NCI-H1930 (cell line): Measurements from ENCODE around the gene SNORC.
"Not testable (repeated sequence)": the region's sequence is repeated elsewhere in the genome, so short reads cannot be mapped to it uniquely, and the experiment has no call there.

Experiments
- DNase-seq, 2 experiments: peaks; one replicate each; lab custom pipeline; 2025; lab: John Stamatoyannopoulos, UW

SNORC gene

DNA sequence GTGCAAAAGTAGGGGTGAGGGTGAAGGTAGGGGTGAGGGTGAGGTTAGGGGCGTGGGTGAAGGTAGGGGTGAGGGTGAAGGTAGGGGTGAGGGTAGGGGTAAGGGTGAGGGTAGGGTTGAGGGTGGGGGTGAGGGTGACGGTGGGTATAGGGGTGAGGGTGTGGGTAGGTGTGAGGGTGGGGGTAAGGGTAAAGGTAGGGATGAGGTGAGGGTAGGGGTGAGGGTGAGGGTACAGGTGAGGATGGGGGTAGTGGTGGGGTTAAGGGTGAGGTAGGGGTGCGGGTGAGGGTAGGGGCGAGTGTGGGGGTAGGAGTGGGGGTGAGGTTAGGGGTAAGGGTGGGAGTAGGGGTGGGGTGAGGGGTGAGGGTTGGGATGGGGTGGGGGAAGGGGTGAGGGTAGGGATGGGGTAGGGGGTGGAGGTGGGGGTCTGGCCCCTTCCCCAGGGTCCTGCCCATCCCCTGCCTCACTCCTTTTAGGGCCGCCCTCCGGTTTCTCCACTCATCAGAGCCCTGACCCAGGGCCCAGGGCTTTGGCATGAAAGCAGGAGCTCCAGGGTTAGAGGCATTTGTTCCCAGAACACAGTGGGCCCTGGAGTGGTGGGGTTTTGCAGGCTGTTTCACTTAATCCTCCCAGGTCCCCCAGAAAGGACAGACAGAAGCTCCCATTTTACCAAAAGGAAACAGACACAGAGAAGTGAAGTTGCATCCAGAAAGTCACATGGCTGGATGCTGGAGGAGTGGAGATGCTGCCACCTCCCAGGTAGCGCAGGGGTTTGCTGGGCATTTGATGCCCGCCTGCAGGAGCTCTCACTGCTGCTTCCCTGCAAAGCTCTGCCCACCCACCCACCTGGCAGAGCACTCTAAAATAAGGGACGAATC lies 26.9 kb downstream of the SNORC start:
- DNase-seq: no peak

DNA sequence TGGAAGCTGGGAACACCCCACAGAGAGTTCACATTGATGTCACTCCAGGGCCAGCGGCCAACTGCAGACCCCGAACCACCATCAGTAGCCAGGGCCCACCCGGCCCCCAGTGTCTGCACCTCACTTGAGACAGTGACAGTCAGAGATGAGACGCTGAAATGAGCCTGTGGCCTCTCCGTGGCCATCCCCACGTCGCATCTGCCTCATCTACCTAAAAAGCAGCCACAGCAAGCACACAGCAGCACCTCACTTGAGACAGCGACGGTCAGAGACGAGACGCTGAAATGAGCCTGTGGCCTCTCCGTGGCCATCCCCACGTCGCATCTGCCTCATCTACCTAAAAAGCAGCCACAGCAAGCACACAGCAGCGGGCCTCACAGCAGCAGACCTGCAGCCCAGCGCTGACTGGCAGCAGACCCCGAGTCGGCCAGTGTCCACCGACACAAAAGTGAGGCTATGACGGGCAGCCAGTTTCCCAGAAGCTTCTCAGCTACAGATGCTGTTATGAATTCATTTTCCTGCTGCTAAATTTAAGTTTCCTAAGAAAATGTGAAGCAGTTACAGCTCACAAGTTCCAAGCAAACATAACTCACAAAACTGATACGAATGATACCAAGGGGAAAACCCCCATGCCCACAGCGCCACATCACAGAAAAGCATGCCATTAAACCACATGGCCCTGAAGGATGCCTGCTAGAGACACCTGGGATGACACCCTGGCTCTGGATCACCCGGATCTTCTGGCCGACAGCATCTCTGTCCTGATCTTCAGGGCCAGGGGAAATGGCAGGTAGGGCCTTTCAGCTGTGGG lies 27.7 kb downstream of the SNORC start:
- DNase-seq: no peak

DNA sequence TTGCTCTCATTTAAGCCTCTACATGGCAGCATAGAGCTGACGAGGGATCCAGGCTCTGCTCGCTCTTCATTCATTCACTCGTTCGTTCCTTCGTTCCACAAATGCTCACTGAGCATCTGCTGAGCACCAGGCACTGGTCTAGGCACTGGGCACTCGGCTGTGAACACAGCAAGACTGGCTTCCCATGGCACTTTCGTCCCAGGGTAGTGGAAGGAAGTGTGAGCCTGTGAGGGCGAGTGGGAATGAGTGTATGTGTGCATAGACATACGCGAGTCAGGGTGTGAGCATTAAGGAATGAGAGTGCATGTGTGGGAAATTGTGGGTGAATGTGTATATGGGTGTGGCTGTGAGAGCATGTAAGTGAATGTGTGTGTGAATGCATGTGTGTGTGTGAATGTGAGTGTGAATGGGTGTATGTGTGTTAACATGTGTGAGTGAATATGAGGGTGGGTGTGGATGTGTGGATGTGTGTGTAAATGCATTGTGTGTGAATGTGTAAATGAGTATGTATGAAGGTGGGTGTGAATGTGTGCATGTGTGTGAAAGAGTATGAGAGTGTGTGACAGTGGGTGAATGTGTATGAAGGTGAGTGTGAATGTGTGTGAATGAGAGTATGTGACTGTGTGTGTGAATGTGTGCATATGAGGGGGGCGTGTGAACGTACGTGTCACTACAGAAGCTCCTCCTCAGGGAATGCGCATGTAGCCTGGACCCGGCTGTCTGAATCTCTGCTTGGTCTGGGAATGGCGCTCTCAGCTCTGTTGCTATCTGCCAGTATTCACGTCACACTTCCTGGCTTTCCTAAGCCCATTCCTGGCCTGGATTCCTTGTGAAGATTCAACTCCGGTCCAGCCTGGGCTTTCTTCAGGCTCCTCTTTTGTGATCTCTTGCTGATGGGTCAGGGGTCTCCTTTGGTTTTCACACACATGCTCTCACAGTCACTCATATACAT lies 28.8 kb downstream of the SNORC start:
- DNase-seq: no peak

DNA sequence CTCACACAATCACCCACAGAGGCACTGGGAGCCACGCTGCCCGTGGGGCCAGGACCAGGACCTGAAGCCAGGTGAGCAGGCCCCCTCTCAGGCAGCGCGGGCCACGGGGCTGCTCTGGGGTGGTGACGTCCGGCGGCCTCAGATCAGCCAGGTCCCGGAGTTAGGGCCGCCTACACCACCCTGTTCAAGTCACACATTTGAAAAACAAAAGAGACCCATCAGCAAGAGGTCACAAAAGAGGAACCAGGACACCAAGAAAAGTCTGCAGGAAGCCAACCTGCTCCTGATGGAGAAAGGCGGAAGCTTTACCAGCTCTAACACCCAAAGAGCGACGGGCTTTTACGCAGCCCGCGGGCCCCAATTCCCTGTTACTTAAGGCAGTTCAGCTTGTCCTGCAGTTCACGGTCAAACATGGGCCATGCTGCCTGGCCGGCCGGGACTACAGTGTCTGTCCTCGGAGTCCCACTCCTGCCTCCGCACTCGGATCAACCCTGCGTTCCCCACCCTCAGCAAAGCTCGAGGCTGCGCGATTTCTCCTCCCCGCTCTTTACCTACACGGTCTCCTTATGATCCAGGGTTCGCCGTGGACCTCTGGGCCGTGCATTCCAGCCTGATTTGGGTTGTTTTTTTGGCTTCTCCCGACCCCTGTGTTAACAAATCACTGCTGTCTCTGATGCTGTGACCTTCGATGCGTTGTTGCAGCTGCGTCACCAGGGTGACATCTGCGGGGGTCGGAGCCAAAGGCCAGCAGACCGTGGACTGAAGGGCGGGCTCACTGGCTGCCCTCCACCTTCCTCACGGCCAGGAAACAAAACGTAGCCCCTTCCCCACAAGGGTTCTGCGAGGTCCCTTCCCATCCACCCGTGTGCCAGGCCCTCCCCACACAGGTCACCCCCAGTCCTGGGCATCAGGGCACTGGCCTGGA lies 31.0 kb downstream of the SNORC start:
- no peak for DNase-seq

DNA sequence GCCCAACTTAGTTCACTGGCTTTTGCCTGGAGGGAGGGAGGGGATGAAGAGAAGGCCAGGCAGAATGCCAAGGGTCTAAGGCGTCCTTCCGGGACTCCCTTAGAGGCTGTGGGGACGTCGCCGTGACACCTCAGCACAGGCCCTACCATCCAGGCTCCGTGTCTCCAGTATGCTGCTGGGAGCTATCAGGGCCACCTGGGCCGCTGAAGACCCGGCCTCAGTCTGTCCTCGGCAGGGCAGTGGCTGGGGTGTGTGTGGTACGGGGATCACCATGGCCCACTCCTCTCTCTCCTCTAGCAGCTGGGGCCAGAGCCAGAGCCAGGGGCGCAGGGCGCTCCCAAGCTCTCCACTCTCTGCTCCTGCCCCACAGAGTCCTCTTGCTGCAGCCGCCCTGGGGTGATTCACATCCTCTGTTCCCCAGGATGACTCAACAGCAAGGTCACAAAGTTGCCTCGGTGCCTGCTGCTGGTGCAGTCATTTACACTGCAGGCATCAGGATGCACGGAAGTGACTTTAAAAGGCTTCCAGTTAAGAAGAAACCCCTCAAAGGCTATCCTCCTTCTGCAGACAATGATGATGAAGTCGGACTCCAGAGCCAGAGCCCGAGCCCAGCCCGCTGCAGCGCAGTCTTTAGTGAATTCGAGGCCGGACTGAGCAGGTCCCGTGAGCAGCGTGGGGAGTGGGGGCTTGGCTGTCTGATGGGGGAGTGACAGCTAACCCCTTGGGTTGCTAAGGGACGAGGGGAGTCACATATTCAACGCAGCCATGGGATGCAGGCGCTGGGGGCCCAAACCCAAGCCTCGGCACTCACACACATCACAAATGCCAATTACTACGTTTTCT lies 31.9 kb downstream of the SNORC start:
- no peak for DNase-seq

DNA sequence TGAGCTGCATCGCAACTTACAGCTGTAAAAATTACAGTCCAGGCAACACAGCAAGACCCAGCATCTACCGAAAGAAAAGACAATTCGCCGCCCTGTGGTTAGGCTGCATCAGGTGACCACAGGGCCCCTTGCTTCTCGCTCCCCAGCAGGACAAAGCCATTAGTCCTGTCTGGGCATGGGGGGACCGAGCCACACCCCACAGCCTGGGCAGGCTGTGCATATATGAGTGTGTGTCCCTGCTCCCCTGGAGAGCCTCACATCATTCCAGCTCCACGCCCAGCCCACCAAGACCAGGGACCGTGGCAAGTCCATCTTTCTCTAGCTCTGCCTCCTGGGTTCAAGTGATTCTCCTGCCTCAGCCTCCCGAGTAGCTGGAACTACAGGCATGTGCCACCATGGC lies 33.9 kb downstream of the SNORC start:
- no peak for DNase-seq

DNA sequence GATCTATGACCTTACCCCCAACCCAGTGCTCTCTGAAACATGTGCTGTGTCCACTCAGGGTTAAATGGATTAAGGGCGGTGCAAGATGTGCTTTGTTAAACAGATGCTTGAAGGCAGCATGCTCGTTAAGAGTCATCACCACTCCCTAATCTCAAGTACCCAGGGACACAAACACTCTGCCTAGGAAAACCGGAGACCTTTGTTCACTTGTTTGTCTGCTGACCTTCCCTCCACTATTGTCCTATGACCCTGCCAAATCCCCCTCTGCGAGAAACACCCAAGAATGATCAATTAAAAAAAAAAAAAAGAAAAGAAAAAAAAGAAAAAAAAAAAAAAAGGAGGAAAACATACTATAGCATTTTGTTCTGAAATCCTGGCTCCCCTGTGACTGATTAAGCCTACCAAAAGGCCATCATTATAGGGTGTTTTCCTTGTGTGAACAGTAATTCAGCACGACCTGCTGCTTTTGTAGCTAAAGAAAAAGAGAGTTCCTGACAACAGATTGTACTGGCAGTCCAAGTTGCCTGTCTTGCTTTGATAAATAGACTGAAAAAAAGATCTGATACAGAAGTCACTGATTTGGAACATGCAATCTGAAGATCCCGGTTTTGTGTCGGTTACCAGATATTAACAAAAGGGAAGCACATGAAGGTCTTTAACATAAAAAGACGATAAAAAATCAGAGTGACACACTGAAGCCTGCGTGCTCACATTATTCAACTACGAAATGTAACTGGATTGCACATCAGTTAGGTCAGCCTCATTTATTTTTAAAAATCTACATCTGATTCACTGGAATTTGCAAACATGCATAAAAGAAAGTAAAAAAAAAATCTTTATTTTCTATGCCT lies 37.0 kb downstream of the SNORC start:
- peak; percentile 56 to 68 for DNase-seq

DNA sequence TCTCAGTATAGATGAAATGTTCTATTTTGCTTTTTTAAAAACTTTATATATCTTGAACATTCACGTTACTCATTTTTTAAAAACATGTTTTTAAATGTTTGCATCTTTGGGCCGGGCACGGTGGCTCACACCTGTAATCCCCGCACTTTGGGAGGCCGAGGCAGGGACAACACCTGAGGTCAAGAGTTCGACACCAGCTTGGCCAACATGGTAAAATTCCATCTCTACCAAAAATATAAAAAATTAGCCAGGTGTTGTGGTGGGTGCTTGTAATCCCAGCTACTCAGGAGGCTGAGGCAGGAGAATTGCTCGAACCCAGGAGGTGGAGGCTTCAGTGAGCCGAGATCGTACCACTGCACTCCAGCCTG lies 37.6 kb downstream of the SNORC start:
- DNase-seq: not testable (repeated sequence)

DNA sequence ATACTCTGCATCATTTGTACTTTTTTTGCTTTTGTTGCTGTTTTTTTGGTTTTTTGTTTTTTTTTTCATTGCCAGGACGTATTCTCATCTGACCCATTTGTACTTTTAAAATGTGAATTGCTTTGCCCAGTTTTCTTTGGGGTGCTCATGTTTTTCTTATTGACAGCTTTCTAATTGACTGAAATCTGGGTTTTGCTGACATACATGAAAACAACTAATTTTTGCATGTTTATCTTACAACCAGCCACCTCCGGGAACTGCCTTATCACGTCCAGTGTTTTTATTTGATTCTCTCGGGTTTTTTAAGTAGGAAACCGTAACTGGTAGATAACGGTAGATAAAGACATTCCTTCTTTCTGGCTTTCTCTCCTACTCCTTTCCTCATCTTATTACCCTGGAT lies 38.6 kb downstream of the SNORC start:
- no peak for DNase-seq

DNA sequence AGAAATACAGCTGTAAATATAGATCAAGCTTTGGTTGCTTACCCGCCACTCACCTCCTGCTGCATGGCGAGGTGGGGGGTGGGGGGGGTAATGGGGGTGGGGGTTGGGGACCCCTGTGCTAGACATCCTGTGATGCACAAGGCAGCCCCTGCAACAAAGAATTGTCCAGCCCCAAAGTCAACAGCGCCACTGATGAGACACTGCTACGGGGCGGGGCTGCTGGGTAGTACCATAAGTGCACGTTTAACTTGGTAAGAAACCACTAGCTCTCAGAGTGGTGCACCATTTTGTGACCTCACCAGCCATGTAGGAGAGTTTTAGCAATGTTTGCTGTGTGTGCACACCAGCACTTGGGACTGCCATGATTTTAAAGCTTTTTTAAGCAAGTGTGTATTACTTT lies 40.3 kb downstream of the SNORC start:
- no peak for DNase-seq

DNA sequence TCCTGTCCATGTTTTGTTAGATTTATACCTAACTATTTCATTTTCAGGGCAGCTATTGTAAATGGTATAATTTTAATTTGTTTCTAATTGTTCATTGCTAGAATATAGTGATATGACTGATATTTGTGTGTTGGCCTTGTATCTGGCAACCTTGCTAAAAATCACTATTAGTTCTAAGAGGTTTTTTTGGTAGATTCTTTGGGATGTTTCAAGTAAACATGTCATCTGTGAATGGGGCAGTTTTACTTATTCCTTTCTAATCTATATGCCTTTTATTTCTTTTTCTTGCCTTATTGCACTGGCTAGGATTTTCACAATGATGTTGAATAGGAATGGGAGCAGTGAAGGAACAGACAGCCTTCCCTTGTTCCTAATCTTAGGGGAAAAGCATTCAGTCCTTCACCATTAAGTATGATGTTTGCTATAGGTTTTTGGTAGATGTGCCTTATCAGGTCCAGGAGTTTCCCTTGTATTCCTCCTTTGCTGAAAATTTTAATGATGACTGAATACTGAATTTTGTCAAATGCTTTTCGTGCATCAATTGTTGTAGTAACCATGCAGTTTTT lies 41.7 kb downstream of the SNORC start:
- DNase-seq: no peak

DNA sequence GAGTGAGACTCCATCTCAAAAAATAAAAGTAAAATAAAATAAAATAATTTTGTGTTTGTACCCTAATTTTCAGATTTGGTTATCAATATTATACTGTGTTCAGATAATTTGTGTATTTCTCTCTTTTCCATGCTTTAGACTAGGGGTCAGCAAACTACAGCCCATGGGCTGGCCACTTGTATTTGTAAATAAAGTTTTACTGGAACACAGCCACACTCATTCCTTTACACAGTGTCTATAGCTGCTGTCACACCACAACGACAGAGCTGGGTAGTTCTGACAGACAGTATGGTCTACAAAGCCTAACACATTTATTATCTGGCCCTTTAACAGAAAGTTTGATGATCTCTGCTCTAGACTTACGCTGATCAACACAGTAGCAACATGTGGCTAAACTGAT lies 43.8 kb downstream of the SNORC start:
- no peak for DNase-seq

DNA sequence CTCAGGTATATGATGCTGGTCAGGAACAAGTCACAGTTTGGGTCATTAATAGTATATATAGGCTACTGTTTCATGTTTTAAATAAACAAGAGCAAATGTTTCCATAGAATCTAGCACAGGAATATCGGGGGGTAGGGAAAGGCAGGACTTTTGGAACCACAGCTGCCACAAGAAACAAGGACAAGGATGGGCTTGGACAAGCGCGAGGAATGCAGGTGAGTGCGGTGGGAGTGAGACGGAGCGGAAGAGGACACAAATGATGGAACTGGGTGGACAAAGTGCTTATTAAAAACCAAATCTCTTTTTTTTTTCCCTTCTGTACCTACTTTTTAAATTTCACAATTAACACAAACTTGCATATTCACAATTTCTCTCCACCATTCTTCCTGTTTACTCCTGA lies 49.1 kb downstream of the SNORC start:
- DNase-seq: no peak

DNA sequence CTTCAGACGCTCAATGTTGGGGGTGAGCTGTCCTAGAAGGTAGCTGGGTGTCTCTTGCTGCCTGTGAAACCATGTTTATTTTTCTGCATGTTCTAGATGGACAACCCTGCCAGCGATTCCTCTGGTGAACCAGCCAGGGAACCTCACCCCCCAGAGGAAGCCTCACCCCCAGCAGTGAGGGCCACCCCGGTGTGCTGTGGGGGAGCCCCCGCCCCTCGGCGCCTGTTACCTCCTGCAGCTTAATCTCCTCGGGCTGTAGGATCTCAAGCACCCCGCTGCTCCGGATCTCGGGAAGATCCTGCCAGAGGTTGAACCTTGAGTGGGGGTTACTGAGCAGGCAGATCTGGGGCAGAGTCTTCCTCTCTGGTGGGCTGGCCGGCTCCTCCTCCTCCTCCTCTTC lies 50.0 kb downstream of the SNORC start:
- no peak for DNase-seq

DNA sequence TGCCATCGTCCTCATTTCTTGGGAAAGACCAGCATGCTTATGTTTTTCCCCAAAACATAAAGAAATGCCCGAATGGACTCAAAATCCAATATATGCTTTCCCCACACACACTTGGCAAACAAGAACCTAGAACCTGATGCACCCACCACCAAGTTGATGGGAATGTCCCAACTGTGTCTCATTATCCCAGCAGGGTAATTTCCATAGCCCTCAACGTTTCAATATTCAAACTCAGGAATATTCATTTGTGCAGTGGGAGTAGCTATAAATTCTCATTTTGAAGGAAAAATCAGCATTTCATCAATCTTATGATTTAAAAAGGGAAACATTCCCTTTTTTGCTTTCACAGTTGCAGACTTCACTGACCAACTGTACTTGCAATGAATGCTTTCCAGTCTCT lies 50.7 kb downstream of the SNORC start:
- no peak for DNase-seq

DNA sequence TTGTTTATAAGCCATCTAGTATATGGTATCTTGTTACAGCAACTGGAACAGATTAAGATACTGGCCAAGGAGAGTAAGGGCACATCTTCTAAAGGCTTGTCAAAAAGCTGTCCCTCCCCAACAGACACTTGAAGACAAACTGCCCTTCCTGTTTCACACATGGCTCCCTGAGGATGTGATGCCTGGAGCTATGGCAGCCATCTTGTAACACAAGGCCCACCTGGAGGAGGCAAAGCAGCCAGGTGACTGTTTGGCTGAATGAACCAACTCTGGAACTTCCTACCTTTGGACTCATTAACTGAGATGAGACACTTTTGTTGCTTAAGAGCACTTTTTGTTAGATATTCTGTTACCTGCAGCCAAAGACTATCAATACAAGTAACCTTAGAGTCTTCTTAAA lies 54.4 kb downstream of the SNORC start:
- DNase-seq: no peak

DNA sequence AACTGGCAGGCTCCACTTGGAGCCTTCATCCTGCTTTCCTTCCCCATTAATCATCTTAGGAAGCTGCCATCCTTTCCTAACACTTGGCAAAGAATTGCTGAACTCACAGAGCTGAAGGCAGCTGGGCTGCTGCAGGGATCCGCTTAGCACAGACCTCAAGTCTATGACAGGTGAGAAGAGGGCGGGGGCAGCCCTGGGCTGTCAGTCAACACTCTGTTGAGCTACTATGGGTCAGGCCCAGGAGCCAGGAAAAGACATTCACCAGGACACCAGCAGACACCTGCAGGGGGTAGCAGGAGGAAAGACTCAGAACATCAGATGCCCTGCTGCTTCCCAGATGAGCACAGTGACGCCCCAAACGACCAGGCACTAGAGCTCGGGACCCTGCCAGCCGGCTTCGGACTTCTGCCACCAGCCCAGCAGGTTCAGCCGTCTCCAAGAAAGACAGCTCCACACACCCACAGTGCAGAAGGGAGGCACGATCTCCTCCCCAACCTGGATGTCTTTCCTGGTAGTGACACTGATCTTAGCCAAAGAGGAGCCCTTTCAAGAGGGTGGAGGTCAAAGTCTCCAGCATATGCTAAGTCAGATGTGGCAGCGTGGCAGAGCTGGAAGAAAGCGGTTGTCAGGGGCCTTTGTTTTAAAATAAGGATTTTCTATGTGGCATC lies 55.2 kb downstream of the SNORC start:
- DNase-seq: no peak

DNA sequence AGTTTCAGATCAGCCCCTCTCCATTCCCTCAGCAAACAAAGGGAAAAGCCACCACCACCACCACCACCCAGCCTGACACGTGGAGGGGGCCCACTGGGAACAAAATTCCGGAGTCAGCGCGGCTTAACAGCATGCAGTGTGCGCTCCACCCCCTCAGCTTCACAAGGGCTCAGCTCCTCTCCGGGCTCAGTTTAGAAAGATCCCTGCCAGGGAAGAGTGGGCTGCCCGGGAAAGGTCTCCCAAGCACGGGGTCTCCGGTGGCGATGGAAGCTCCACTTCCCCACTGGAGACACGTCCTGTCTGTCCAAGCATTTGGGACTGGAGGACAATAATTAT lies 55.7 kb downstream of the SNORC start:
- DNase-seq: no peak
